ENCODE results near the gene S100A11.
"Not testable (repeated sequence)": the region's sequence is repeated elsewhere in the genome, so short reads cannot be mapped to it uniquely, and the experiment has no call there.

S100A11 gene

DNA sequence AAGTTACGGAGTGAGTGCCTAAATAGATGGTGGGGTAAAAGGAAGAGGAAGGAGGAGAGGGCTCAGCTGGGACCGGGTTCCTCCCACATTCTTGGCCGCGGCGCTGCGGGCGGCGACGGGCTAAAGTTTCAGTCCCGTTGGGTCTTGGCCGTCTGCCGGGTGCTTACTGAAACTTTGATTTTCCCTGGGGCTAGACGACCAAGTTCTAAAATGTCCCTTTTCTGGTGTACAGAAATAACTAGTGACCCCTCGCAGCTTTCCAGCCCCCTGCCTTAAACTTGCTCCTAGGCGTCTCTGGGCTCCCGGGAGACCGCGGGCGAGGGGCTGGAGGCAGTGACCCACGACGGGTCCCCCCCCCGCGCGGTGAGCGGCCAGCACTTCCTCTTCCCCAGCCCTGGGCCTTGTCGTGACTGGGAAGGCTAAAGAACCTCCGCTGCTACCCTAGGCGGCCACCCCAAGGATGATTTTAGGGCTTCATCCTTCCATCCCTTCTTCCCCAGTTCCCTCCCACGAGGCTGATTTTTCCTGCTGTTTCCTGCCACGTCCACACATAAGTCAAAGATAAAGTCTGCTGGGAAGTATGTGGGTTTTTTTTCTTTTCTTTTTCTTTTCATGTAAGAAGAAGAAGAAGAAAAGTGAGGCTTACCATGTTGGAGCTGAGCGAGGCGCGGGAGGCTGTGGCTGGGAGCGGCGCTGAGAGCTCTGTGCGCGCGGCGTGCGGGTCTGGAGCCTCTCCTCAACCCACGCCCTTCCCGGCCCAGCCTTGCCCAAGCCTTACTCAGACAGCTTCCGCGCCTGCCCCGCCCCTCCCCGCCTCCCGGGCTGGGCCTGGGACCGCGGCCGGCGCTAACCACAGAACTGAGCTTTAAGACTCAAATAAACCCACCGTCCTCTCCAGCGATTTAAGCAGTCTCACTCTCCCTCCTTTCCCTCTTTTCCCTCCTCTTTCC, at the start of gene S100A11:
Gene S100A11 (minus strand): TSS at position 738 of the 950 bp plus-strand sequence. CDS start 89 bp downstream, at position 649.
- peak; percentile 50 for DNase-seq (ENCODE audit: low read depth)

DNA sequence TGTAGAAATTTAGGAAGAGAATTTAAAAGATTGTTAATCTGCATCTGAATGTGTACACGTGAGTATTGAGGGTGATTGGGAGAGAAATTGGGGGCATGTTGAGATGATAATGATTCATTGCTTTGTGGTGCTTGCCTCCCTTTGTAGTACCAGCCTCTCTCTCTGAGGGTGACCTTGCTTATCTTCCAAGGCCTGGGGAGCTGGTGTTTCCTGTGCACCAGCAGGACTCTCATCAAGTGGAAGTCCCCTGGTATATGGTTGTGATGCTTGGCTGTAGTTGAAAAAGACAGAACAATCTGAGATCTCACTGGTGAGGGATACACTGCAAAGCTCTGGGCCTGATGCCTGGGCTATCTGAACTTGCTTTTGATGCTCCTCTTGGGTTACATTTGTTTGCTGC, 48.0 kb upstream of the S100A11 start:
- no peak for DNase-seq (ENCODE audit: low read depth)

DNA sequence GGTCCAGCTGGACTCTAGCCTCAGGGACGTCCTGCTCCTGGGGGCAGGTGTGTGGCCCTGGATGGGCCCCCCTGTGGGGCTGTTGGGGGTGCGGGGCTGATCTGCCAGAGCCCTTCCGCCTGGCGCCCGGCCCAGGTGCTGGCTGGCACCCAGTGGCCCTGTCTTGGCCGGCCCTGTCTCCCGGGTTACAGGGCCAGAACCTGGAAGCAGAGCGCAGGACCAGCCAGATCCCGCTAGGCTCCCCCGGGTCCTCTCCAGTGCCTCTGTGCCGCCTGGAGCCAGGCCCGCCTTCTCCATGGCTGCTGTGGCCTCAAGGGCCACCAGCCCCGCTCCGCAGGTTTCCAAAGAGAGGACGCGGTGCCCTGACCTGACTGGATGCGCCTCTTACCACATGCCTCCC, 44.2 kb upstream of the S100A11 start:
- DNase-seq (ENCODE audit: low read depth), result not testable (repeated sequence)

DNA sequence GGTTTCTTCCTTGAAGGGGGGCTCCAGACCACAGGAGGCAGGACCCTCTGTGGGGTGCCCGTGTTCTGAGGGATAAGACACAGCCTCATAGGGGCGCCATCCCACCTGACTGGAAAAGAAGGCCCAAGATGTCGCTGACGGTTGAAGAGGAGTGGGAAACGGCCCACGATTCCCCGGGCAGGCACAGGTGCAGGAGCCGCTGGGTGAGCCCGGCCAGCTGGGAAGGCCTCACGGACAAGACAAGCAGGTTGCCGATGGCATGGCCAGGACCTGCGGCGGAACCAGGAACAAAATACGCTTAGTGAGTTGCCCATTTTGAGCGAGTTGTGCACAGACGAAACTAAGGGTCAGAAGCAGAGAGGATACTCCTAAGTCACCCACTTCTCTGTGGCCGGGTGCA, 43.7 kb upstream of the S100A11 start:
- DNase-seq (ENCODE audit: low read depth), result not testable (repeated sequence)

DNA sequence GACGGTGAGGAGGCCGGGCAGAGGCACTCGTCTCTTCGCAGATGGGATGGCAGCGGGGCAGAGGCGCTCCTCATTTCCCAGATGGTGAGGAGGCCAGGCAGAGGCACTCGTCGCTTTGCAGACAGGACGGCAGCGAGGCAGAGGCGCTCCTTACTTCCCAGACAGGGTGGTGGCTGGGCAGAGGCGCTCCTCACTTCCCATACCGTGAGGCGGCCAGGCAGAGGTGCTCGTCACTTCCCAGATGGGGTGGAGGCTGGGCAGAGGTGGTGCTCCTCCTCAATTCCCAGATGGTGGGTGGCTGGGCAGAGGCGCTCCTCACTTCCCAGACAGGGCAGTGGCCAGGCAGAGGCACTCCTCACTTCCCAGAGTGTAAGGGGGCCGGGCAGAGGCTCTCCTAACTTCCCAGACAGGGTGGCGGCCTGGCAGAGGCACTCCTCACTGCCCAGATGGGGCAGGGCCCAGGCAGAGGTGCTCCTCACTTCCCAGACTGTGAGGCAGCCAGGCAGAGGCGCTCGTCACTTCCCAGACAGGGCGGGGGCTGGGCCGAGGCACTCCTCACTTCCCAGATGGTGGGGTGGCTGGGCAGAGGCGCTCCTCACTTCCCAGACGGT, 42.1 kb upstream of the S100A11 start:
- no peak for DNase-seq (ENCODE audit: low read depth)

DNA sequence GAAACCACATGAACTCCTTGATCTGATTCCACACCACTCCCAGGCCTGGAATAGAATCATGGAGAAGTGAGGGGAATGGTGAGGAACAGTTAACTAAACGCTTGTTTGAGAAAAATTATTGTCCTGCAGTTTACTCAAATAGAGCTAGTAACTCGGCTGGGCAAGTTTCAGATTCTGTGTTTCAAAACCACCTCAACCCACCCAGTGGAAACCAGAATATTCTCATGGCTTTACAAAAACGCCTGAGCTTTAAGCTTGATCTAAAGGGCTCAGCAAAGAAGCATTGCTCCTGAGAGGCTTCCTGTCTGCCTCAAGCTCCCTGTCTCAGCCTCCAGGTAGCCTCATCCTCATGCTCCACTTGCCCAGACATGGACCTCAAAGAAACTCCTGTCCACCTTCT, 35.5 kb upstream of the S100A11 start:
- no peak for DNase-seq (ENCODE audit: low read depth)

DNA sequence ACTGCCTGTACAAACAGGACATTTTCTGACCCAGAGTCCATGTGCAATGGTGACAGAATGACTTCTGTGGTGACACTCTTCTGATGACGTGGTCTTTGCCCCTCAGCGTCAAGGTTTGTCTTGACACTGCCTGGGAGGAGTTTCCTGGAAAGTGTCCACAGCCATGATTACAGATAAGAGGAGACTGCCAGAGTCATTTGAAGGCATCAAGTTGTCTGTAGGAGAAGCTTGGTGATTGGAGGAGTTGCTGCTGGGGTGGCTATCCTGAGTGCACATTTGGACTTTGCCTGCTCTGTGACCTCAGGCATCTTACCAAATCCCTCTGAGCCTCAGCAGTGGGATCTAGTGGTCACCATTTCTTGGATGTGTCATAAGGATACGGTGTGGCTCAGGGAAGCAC, 34.3 kb upstream of the S100A11 start:
- no peak for DNase-seq (ENCODE audit: low read depth)

DNA sequence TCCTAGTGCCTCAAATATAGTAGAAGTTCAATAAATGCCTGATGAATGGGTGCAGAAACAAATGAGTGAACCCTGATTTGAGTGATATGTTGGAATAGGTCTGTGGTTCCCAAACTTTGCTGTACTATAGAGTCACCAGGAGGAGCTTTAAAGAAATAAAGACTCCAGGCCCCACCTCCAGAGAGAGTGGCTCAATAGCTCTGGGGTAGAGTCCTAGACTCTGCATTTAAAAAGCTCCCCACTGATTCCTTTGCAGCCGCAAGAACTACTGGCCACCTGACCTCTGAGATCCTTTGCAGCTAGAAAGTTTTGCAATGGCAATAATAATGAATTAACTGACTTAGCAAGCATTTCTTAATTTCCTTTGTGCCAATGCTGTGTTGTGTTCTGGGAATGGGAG, 31.1 kb upstream of the S100A11 start:
- DNase-seq (ENCODE audit: low read depth), result no peak

DNA sequence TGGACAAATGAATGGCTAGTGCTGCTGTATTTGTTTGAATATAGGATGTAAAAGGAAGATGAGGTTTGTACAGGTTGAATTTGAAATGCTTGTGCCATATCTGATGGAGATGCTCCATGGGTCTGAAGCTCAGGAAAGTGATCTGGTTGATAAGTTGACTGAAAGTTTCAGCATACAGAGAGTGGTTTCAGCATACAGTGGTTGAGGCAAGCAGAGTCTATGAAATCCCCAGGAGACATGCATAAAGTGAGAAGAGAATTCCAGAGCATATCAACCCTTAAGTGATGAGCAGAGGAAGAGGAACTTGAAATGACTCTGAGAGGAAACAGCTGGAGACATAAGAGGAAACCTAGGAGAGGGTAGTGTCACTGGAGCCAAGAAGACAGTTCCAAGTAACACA, 30.3 kb upstream of the S100A11 start:
- no peak for DNase-seq (ENCODE audit: low read depth)

DNA sequence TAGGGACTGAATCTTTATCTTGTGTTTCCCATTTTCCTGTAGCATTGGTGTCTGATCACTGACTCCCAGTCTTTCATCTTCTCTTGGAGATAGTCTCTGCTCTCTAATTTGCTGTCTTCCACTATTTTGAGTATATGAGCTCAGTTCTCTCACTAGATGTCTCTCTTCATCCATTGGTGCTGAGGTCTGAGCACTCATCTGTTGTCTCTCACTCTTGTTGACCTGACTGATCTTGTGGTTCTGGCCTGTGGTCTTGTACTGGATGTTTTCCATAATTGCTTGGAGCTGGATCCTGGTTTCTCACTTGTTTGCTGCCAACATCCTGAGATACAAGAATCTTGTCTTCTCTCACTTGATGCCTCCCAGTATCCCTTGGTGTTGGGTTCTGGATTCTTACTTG, 25.1 kb upstream of the S100A11 start:
- DNase-seq (ENCODE audit: low read depth), result no peak

DNA sequence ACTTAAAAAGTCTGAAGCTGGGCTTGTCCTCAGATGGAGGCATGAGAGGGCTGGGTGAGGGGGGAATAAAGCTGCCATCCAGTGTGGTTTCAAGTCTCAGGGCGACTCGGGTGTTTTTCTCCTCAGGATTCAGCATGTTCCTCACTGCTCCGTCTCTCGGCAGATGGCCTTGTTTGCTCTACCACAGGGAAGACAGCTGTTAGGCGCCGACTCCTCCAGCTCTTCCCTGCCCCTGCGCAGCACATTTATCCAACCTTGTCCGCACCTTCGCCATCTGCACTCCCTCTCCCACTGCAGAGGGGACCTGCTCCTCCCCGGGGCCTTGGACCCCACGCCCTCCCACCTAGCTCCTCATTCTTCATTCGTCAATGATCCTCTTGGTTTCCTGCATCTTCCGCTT, 16.6 kb upstream of the S100A11 start:
- no peak for DNase-seq (ENCODE audit: low read depth)

DNA sequence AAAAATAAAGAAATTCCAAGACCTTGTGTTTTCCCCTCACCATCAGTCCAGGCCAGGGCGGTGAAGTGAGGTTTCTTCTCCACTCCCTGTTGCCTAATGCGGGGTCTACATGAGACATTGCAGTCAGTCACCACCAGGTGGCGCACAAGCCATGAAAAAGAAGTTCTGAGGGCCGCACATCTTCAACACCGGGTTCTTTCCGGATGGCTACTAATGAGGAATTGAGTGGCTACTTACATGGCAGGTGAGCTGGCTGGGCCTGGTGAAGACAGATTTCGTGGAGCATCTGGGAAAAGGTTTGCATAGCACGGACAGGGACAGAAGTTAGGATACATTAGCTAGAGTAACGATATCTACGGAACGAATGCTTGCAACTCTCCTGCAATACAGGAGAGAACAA, 15.8 kb upstream of the S100A11 start:
- DNase-seq (ENCODE audit: low read depth), result peak; percentile 83

DNA sequence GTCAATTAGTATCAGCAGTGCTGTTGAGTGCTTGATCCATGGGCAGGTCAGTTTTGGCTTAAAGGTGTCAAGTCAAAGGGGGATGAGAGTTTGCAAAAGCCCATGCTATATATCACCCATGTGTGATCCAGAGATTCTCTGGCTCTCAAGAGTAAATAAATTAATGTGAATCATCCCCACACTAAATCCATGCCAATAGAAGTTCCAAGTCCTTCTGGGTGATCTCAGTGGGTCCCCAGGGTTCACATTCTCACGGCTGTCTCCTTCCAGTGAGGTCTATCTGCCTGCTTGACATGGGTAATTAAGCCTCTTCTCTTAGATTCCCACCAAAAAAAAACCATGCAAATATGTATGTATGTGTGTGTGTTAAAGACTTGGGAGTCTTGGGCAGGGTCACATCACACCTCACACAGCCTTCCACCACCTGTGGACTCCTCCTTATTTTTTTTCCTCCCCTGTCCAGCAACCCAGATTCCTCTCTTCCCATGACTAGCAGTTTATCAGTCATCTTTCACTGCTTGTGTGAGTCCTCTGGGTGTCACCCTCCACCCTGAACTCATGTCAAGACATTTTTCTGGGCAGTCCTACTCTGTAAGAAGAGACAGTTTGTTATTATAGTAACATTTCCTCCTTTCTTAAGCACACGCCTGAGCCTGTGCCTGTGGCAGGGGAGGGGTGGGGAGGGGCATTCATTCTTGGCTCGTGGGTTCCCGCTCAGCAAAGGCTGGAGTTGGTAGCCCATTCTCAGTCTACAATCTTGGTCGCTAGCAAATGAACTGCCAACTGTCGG, 14.3 kb upstream of the S100A11 start:
- DNase-seq (ENCODE audit: low read depth), result no peak

DNA sequence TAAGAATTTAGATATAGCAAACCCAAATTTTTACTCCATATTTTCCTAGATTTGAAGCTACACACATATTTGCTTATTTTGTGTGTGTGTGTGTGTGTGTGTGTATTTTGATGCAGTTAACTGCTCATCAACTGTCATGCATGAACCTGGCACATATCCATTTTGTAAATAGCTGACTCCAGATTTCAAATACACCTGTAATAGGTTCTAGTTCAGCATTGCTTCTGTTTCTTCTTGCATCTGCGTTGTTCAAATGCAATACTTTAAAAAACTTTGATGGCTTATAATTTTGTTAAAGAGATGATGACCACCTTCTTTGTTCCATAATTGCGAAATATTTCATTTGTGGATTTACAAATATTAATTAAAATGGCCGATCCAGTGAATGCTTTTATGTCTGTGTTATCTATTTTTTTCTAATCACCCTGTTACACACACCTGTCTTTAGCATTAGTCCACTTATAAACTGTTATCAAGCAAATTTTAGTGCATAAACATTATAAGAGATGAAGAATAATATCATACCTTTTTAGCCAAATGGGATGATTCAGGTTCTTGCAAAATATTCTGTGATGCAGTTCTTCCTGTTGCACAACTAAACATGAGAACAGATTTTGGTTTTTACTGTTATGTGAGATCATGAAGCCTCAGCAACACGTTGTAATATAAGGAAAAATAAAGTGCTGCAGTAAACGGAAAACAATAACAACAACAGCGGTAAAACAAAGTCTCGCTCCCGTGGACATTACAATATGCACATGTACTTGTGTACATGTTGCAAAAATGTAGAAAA, 12.7 kb upstream of the S100A11 start:
- DNase-seq (ENCODE audit: low read depth), result no peak

DNA sequence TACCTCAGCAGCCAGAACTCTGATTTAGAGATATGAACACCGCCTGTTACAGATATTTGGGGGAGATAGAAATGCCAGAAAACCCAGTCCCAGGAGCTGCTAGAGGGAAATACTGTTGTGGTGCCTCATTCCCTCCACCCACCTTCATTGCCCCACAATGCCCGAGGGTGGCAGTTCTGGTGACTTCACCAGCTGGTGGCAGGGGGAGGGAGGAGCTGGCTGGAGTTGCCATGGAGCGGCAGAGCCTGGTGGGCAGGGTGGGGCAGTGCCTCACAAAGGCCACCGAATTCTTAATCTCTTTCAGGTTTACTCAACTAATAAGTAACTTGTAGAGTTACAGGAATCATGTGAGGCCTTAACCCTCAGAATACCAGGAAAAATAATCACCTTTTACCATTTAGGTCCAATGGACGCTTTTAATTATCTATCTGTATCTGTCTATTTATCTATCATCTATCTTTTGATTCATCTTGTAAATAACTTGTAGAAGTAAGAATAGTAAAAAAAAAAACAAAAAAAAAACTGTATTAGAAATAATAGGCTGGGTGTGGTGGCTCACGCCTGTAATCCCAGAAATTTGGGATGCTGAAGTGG, 11.7 kb upstream of the S100A11 start:
- peak; percentile 44 for DNase-seq (ENCODE audit: low read depth)

DNA sequence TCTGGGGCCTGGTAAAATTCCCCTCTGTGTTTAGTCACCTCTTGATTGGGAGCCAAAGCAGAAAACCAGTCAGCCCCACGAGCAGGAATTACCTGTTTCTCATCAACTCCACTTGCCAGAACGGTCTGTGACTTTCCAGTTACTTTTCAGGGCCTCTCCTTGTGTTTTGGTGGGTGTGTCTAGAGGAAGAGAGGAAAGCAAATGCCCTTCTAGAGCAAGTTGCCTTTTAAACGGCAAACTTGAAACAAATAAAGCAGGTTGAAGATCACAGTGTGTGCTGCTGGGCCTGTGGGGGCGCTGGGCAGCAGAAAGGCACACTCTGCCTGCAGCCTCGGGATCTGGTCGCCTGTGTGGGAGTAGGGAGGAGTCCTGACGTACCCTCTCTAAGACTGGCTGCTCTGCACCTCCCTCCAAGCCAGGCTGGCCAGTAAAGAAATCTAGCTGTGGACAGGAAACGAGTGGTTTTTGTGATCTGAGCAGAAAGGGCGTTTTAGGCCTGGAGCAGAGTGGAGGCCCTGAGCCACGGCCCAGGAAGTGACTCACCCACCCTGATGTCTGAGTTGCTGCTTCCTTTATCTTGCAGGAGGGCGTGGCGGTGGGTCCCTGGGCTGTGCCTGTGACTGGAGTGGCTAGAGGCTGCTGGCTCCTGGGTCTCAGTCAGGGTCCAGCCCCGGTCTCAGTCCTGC, 11.1 kb upstream of the S100A11 start:
- DNase-seq (ENCODE audit: low read depth), result peak; percentile 65

DNA sequence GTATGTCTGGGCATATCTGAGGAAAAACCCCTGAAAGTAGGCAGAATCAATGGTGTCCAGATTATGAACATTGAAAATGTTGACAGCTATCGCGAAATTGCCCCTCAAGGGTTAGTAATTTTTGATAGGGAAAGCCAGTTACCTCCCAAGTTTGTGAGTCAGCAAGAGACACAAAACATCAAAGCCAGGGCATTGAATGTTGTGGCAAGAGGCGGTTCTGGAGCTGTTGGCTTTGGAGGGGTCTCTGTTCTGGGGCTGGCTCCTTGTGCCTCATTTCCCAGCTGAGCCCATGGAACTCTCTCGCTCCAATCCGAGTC, 10.6 kb upstream of the S100A11 start:
- DNase-seq (ENCODE audit: low read depth), result no peak

DNA sequence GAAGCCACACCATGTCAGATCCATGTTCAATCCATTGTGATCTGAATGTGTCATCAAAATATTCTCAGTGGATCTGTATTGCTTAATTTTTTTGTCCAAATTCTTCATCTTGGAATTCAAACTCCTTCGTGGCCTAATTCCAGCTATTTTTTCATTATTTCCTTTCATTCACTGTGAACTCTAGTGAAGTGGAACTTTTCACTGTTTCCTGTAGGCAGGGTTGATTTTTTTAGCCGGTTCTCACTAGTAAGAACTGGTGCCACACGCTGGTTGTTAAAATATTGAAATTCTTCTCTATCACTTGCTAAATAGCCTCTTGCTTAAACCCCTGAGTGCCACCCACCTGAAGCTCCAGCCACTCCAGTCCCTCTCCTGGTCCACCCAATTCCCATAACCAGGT, 7.6 kb upstream of the S100A11 start:
- DNase-seq (ENCODE audit: low read depth), result no peak

DNA sequence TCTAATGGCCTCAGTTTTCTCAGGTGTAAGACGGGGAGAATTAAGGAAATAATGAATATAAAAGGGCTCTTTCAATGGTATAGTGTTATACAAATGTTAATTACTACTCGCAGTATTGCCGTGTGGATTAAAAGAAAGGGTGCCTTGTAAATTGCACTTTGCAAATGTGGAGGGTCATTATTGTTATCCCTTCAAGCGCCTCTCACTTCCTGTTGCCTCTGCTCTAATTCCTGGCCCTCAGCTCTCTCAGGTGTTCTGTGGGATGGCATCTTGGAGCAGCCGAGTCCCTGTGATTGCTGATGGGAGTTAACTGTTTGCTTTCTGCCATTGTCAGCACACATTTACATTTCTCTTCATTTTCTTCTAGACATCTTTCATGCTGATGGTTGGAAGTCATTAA, 7.1 kb upstream of the S100A11 start:
- no peak for DNase-seq (ENCODE audit: low read depth)

DNA sequence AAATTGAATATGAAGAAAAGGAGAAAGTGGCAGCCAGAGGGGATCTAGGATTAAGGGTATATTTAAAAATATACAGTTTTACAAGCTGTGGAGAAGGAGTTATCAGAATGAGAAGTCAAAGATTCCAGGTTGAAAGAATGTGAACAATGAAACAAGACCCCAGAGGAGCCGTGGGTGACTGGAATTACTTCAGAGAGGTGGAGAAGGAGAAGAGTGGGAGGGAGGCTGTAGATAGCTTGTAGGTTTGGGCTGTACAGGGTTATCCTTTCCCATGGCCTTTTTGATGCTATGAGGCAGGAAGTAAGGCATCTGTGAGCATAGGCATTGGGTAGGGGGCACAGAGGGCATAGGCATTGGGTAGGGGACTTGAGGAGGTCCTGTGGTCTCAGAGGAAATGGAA, 5.2 kb upstream of the S100A11 start:
- no peak for DNase-seq (ENCODE audit: low read depth)

DNA sequence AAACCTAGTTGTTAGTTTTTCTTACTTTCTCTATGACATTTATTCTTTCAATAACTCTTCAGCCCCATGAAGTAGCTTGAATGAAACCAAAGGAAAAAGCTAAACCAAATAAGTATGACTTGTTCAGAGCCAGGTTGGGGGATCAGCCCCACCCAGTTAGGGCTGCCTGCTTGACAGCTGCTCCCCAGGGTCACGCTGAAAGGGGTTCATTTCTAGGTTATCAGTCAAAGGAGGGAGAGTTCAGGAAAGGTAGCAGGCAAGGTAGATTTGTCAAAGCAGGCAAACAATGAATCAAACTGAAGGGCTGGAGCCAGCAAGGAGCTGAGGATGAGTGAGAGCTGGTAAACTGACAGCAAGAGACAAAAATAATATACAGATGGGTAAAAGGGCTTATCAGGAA, 3.1 kb upstream of the S100A11 start:
- DNase-seq (ENCODE audit: low read depth), result no peak

Measured in stimulated activated CD8-positive, alpha-beta memory T cell treated with anti-CD3 and anti-CD28 coated beads, Interleukin-15, amount 100 ng/mL, for 1 hour (primary cell).